ENCODE data around the gene CD300LD. TPM values are rescaled to one million over a fixed set of nuclear protein-coding genes. Genes with fewer than 3 reads are reported as not detected.

The CD300LD gene
- total and polyA plus RNA-seq, 2 experiments from 2014 or later = not detected

- Mint-ChIP-seq H3K4me3 (no peak overlapping the region), H3K27ac (no peak overlapping the region), H3K36me3 (ENCODE audit: low read depth) (no peaks in the 10 kb centered on the region), H3K4me1 (peaks cover 41% of the 10 kb centered on the region), H3K9me3 (no peaks in the 10 kb centered on the region), H3K27me3 (ENCODE audit: insufficient read depth, low read depth, poor library complexity) (peaks cover 6% of the 10 kb centered on the region)
- Histone ChIP-seq H3K27ac (ENCODE audit: low read depth) (no peak overlapping the region), H3K79me2 (replicated peaks; ENCODE audit: insufficient read depth) (no peaks in the 10 kb centered on the region), H3K4me3 (no peak overlapping the region), H3K4me1 (ENCODE audit: insufficient read depth) (peaks cover 22% of the 10 kb centered on the region), H3K27me3 (ENCODE audit: insufficient read depth) (no peaks in the 10 kb centered on the region), H3K36me3 (ENCODE audit: insufficient read depth) (no peaks in the 10 kb centered on the region), H3K9me2 (ENCODE audit: insufficient read depth) (no peaks in the 10 kb centered on the region), H3K4me2 (no peak overlapping the region), H4K20me1 (replicated peaks; ENCODE audit: insufficient read depth) (no peaks in the 10 kb centered on the region), H2AFZ (peak overlapping the region; percentile 85; the same call in 1 of the 2 replicates), H3F3A (replicated peaks; ENCODE audit: low read depth) (no peaks in the 10 kb centered on the region; the same call in 1 of the 2 replicates)
- DNase-seq (ENCODE audit: low spot score) = no peak
- ATAC-seq = peak; percentile 23; the same call in 2 of the 3 replicates
- TF ChIP-seq CTCF (conservative IDR thresholded peaks at IDR 0.05; ENCODE audit: low read depth in 2 of 2) (no peak), ETS1 (IDR thresholded peaks at IDR 0.05) (no peak), CREB1 (CRISPR knock-in tag; IDR thresholded peaks at IDR 0.05; ENCODE audit: low read depth) (no peak), ZNF331 (CRISPR knock-in tag; IDR thresholded peaks at IDR 0.05; ENCODE audit: low read depth) (no peak), EZH2 (IDR thresholded peaks at IDR 0.05; ENCODE audit: low read depth, unreplicated experiment) (no peak), NANOG (IDR thresholded peaks at IDR 0.05; ENCODE audit: borderline replicate concordance) (no peak), EZH2phosphoT487 (IDR thresholded peaks at IDR 0.05; ENCODE audit: unreplicated experiment) (no peak), POLR2AphosphoS5 (IDR thresholded peaks at IDR 0.05; ENCODE audit: low read depth) (no peak), ZNF462 (CRISPR knock-in tag; IDR thresholded peaks at IDR 0.05) (no peak), ZNF114 (CRISPR knock-in tag; IDR thresholded peaks at IDR 0.05) (no peak), STAT1 (IDR thresholded peaks at IDR 0.05; ENCODE audit: unreplicated experiment) (no peak), JUNB (IDR thresholded peaks at IDR 0.05; ENCODE audit: unreplicated experiment) (no peak), REST (IDR thresholded peaks at IDR 0.05; ENCODE audit: unreplicated experiment) (no peak)
Observed at GRCh38 chr17:74633326-74633725, 41.2 kb upstream of the CD300LD start.

Measured in GM23338 (cell line).